HG03439 (cell line): ENCODE data around the gene RRP1.
"Not testable (repeated sequence)": the region's sequence is repeated elsewhere in the genome, so short reads cannot be mapped to it uniquely, and the experiment has no call there.

ENCODE experiments used
- ATAC-seq: cut with Tn5 transposase; IDR thresholded peaks from one replicate; pipeline ENCODE4 v1.9.1; 2021; ENCODE audit warnings: mild to moderate bottlenecking, moderate library complexity; ENCODE audit not compliant: unreplicated experiment

Gene RRP1

DNA sequence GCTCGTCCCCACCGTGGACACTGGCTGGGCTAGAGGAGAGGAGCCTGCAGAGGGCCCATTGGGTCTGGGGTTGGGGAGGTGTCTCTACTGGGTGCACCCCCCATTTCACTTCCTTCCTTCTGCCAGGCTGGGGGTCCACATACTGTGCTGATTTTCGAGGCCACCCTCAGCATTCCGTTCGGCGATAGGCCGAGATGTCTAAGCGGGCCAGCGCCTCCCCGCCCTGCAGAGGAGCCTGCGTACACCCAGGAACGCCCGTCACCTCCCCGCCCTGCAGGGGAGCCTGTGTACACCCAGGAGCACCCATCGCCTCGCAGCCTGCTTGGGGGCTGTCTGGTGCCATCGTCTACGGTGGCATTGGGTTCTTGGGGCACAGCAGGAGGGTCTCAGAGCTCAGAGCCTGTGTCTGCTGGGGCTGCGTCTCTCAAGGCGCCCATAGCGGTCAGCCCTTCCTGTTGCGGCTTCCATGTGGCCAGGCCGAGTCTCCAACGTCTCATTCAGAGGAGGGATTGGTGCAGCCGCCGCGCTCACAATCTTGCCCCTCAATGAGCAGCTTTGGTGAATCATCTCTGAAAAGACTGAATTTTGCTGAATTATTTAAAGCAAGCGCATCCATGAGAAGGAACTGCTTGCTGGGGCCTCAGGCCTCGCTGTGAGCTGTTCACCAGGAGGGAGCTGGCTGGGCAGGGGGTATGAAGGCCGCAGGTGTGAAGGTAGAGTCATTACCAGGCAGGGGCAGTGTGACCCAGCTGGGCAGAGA lies 44.9 kb downstream of the RRP1 start:
- ATAC-seq: no peak

DNA sequence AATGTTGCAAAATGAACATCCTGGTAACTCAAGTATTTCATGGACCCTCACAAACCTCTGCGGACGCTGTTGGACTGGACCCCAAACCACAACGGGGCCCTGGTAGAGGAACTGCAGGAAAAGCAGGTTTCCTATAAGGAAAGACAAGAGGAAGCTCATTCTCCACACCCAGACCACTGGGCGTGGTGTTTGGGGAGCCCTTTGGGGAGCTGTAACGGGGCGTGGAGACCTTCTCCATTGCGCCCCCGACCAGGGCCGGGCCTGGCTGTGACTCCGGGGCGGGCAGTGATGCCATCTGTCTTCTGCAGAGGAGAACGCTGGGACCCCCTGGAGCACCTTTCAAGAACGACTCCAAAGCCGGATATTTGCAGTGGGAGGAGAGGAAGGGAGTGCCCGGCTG lies 45.7 kb downstream of the RRP1 start:
- no peak for ATAC-seq

DNA sequence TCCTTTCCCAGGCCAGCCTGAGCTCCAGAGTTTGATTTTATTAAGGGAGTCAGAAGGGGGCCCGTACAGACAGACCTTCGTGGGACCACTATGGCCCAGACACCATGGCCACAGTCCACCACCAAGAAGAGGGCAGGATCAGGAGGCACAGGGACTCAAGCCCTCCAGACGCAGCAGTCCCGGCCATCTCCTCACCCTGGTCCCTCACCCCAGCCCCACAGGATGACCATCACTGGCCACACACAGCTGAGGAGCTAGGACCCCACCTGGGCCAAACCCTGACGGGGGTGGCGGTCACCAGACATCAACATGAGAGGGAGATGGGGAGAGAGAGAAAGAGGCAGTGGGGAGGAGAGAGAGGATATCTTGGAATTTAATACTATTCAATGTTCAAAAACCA lies 46.5 kb downstream of the RRP1 start:
- no peak for ATAC-seq

DNA sequence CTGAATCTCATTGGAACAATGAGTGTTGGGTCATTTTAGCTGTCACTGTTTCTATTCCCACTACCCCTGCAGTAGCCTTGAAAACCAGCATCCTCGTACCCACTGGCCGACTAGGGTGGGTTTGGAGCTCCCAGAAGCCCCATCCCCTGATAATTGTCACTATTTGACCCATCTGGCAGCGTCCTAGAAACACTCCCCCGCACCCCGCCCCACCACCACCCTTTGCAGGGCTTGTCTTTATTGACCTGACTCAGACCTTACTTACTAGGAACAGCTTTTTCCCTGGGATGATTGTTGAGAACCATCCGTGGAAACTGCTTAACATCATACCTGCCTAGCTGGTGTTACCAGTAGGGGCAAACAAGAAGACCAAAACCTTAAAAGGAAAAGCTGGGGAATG lies 47.2 kb downstream of the RRP1 start:
- no peak for ATAC-seq

DNA sequence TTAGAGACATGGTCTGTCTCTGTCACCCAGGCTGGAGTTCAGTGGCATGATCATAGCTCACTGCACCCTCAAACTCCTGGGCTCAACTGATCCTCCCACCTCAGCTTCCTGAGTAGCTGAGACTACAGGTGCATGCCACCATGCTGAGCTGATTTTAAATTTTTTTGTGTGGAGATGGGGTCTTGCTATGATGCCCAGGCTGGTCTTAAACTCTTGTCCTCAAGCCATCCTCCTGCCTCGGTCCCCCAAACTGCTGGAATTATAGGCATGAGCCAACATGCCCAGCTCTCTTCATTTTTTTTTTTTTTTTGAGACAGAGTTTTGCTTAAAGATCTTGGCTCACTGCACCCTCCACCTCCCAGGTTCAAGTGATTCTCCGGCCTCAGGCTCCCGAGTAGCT lies 50.9 kb downstream of the RRP1 start:
- no peak for ATAC-seq

DNA sequence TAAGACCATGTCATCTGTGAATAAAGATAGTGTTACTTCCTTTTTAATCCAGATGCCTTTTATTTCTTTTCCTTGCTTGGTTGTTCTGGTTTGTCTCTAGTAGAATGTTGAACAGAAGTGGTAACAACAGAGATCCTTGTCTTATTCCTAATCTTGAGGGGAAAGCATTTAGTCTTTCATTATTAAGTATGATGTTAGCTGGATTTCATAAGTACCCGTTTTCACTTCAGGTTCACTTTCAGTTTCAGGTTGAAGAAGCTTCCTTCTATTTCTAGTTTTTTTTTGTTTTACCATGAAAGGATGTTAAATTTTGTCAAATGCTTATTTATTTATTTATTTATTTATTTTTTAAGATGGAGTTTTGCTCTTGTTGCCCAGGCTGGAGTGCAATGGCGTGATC lies 53.4 kb downstream of the RRP1 start:
- ATAC-seq: no peak

DNA sequence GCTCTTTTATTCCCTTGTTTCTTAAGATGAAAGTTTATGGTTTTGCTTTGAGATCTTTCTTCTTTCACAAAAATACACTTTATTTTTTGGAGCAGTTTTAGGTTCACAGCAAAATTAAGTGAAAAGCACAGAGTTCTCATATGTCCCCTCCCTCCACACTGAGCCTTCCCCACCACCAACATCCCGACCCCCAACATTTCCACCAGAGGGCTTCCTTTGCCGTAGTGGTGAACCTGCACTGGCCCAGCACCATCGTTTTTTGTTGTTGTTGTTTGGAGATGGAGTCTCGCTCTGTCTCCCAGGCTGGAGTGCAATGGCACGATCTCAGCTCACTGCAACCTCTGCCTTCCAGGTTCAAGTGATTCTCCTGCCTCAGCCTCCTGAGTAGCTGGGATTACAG lies 55.5 kb downstream of the RRP1 start:
- not testable (repeated sequence) for ATAC-seq

DNA sequence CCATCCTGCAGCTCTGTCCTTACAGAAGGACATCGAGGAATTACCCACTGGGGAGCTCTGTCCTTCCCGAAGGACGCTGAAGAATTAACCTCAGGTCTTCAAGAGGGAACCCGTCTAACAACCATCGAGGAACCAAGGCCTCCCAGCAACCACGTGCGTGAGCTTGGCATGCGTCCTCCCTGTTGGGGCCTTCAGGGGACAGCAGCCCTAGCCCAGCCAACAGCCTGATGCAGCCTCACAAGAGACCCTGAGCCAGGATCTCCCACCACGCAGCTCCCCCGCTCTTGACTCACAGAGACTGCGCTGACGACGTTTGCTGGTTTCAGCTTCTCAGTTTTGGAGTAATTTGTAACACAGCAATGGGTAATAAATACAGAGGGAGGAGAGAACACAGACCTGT lies 56.0 kb downstream of the RRP1 start:
- no peak for ATAC-seq

DNA sequence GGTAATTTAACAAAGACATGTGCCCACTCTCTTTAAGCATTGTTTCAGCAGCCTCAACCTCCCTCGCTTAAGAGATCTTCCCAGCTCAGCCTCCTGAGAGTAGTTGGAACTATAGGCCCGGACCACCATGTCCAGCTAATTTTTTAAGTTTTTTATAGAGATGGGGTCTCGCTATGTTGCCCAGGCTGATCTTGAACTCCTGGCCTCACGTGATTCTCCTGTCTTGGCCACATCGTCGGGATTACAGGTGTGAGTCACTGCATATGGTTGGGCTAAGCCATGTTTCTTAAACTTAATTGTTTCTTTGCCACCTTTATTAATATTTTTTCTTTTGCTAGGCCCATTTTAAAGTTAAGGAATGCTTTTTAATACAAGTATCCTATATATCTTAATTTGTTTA lies 57.1 kb downstream of the RRP1 start:
- ATAC-seq: no peak

DNA sequence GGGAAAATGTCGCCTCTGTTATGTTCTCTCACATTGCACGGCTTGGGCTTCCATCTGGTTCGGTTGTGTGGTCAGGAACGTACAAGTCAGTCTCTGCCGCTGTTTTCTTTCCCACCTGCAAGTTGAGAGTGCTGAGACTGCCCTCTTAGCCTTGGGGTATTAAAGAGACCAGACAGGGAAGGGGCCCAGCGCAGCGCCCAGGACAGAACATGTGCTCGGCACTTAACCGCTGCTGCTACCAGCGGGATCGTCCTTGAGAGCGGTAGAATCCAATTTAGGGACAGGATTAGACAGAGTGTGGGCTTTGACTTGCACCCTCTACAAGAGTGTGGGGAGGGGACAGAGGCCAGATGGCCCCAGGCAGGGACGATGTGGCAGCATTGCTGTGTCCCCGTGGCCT lies 57.9 kb downstream of the RRP1 start:
- ATAC-seq: no peak

DNA sequence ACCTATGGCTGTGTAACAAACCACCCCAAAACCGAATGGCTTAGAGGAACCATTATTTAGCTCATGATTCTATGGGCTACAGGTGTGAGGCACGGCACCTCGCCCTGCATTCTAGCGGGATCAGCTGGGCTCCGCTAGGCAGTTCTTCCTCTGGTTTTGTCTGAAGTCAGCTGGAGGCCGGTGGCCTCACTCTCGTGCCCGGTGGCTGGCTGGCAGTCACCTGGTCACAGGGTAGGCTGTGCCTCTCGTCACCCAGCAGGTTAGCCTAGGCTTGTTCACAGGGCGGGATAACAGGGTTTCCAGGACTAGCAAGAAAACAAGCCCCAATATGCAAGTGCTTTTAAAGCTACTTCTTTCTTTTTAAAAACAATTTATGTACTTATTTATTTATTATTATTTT lies 59.4 kb downstream of the RRP1 start:
- no peak for ATAC-seq

DNA sequence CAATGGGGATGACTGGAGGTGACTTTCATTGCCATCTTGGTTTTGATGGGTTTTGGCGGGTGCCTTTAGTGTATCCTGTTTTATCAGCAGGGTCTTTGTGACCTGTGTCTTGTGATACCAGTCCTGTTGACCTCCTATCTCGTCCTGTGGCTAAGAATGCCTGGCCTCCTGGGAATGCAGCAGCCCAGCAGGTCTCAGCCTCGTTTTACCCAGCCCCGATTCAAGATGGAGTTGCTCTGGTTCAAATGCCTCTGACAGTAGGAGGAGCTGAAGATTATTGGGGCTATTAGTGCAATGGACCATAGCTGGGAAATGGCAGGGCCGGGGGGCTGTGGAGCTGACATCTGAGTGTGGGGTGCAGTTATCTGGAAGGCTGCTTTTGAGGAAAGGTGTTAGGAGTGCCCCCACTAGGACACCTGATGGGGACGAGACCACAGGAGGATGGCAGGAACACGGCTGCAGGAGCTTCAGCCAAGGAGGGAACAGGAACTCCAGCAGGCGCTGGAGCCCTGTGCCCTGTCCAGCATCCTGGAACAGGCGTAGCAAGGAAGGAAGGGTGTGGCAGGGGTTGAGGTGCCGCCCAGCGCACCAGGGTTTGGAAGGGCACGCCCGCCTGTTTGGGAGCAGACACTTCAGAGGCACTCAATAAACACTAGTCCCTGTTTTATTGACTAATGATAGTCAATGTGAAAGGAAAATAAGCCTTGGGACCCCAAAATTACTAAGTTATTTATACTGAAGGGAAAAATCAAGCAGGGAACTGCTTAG lies 60.3 kb downstream of the RRP1 start:
- ATAC-seq: no peak

DNA sequence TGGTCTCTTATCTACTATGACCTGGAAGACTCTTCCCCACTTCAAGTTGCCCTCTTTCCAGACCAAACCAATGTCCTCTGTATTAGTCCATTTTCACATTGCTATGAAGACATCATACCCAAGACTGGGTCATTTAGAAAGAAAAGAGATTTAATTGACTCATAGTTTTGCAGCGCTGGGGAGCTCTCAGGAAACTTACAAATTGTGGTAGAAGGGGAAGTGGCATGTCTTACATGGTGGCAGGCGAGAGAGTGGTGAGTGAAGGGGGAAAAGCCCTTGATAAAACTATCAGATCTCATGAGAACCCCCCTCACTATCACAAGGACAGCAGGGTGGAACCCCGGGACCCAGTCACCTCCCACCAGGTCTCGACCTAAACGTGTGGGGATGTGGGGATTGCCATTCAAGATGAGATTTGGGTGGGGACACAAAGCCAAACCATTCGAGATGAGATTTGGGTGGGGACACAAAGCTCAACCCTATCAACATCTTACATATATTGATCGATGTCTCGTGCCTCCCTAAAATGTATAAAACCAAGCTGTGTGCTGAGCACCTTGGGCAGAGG lies 61.4 kb downstream of the RRP1 start:
- ATAC-seq: no peak

DNA sequence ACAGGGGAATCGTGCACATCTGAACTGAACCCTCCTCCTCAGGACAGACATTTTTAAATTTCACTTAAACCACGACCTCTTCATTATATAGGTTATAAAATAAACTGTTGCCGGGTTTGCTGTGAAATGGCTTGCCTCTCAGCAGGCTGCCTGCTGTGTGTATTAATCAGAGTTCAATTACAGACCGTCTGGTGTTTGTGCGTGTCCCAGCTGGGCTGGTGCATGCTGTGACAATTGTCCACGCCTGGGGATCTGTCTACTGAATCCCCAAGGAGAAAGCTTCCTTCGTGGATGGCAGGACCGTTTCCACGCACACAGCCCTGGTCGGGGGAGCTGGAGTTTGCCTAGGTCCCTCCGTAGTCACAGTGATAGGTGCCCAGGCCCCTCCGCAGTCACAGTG lies 62.2 kb downstream of the RRP1 start:
- ATAC-seq: no peak

DNA sequence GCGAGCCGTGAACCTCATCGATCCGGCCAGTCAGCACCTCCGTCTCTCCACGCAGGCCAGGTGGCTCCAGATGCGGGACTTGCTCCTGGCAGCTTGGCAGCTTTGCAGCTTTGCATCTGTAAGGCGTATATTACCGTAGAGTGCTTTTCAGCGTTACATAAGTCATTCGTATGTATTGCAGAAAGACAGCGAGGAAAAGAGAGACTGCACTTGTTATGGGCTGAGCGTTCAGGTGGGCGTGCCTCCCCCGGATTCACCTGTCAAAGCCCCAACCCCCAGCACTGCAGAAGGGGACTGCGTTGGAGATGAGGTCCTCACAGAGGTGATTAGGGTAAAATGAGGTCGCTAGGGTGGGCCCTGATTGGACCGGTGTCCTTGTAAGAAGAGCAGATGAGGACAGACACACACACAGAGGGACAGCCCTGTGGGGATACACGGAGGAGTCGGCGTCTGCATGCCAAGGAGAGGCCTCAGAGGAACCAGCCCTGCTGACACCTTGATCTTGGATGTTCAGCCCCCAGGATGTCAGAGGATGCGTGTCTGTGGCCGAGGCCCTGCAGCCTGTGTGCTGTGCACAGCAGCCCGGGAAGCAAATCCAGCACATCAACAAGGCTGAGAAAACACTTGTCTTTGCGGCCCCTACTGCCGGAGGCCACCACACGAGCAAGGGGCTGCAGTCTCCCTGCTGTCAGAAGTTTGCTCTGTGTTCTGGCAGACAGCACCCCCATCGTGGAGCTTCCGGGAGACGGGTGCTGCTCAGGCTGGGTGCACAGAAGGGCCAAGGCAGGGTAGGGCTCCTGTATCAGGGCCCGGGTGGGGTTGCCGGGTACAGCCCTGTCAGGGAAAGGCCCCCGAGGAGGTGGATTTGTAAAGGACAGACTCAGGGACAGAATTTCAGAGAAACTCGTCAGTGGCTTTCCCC lies 64.7 kb downstream of the RRP1 start:
- ATAC-seq: peak; percentile 13
